ENCODE results near the gene TMEM250. TPM values are rescaled to one million over a fixed set of nuclear protein-coding genes. Genes with fewer than 3 reads are reported as not detected.

Gene TMEM250
- total RNA-seq, 2 experiments from 2014 or later, result 24.4 to 25.9 TPM

DNA sequence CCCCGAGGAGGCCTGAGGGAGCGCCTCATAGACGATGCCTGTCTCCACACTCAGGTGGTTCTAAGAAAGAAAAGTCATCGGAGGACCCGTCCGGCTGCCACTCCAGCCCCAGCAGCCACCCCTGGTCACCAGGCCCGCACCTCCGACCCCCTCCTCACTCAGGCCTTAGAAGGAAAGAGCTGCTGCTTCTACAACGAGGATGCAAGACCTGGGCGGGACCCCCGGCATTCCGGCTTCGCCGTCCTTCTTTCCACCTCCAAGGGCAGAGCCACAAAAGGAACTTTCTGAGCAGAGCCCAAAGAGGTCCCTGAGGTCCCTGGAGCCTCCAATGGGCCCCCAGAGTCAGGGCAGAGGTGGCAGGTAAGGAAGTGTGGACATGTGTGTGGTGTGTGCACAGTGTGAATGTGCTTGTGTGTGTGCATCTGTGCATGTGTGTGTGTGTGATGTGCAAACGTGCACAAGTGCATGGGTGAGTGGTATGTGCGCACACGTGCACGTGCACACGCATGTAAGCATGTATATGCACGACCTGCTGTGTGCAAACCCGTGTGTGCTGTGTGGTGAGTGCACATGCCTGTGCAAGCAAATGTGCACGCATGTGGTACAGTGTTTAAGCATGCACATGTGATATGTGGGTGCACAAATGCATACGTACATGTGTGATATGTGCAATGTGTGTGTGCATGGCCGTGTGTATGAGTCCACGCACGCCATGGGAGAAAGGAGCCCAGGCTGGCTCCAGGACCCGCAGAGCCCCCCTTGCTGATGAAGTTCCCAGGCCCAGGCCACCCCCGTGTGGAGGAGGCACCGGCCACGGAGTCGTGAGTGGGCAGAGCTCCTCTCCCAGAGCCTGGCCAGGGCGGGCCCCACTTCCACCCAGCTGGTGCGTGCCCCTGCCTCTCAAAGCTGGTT lies 27.7 kb upstream of the TMEM250 start:
- ChIA-PET POLR2A (no interaction called here), CTCF (no interaction called here)
- H3K36me3 Mint-ChIP-seq (ENCODE audit: low read depth), result no peaks in the 10 kb centered on the region
- ATAC-seq (no peak), DNase-seq (no peak)
- H3K27me3 Mint-ChIP-seq, result peaks cover 7% of the 10 kb centered on the region
- H3K4me1 Mint-ChIP-seq (ENCODE audit: low read depth), result no peaks in the 10 kb centered on the region
- TF ChIP-seq, protein P1, sequence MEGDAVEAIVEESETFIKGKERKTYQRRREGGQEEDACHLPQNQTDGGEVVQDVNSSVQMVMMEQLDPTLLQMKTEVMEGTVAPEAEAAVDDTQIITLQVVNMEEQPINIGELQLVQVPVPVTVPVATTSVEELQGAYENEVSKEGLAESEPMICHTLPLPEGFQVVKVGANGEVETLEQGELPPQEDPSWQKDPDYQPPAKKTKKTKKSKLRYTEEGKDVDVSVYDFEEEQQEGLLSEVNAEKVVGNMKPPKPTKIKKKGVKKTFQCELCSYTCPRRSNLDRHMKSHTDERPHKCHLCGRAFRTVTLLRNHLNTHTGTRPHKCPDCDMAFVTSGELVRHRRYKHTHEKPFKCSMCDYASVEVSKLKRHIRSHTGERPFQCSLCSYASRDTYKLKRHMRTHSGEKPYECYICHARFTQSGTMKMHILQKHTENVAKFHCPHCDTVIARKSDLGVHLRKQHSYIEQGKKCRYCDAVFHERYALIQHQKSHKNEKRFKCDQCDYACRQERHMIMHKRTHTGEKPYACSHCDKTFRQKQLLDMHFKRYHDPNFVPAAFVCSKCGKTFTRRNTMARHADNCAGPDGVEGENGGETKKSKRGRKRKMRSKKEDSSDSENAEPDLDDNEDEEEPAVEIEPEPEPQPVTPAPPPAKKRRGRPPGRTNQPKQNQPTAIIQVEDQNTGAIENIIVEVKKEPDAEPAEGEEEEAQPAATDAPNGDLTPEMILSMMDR (IDR thresholded peaks at IDR 0.05), result no peak
- intact Hi-C loops (cut with micrococcal nuclease), result no loop called here
- H3K27ac Mint-ChIP-seq, result no peak overlapping the region
- H3K4me3 Mint-ChIP-seq, result no peak overlapping the region
- H3K9me3 Mint-ChIP-seq, result no peaks in the 10 kb centered on the region

DNA sequence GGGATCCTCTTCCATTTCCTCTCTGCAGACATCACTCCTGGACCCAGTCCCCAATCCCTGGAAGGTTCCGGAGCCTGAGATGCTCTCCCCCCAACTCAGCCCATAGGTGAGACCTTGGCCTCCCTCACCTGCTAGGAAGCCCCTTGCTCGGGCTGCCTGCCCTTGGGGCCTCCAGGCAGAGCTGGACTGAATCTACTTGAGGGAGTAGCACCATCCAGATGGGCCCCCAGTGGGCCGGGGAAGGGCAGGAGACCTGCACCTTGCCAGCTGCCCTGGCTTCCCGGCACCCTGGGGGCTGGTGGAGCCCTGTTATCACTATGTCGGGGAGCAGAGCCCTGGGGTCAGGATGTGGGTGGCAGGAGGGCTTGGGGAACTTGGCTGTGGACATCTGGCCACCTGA lies 26.9 kb upstream of the TMEM250 start:
- no peaks in the 10 kb centered on the region for H3K4me1 Mint-ChIP-seq (ENCODE audit: low read depth)
- peaks cover 7% of the 10 kb centered on the region for H3K27me3 Mint-ChIP-seq
- H3K4me3 Mint-ChIP-seq, result no peak overlapping the region
- no peak for ATAC-seq
- TF ChIP-seq, protein P1 (IDR thresholded peaks at IDR 0.05), result no peak
- intact Hi-C loops (cut with micrococcal nuclease), result no loop called here
- no peak for DNase-seq
- ChIA-PET CTCF (no interaction called here), POLR2A (no interaction called here)
- H3K36me3 Mint-ChIP-seq (ENCODE audit: low read depth), result no peaks in the 10 kb centered on the region
- no peaks in the 10 kb centered on the region for H3K9me3 Mint-ChIP-seq
- H3K27ac Mint-ChIP-seq, result no peak overlapping the region

DNA sequence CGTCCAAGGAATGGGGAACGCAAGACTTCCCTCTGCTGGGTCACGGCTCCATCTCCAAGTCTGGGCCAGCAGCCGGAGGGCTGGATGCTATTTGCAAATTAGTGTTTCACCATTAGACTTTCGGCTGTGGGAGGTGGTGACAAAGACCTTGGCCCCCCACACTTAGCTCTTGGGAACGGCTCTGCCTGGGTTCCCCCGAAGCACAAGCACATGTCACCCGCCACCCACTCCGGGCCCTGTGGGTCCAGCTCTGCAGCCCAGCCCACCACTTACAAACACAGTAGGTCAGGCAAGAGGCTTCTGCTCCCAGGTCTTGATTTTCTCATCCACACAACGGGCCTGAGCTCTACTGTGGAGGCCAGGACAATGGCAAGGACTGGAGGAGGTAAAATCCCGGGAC lies 25.8 kb upstream of the TMEM250 start:
- H3K4me3 Mint-ChIP-seq, result no peak overlapping the region
- ChIA-PET POLR2A (no interaction called here), CTCF (no interaction called here)
- H3K27ac Mint-ChIP-seq, result no peak overlapping the region
- no peak for ATAC-seq
- DNase-seq, result no peak
- intact Hi-C loops (cut with micrococcal nuclease), result no loop called here
- H3K36me3 Mint-ChIP-seq (ENCODE audit: low read depth), result no peaks in the 10 kb centered on the region
- peaks cover 7% of the 10 kb centered on the region for H3K27me3 Mint-ChIP-seq
- no peaks in the 10 kb centered on the region for H3K4me1 Mint-ChIP-seq (ENCODE audit: low read depth)
- H3K9me3 Mint-ChIP-seq, result no peaks in the 10 kb centered on the region
- TF ChIP-seq, protein P1 (IDR thresholded peaks at IDR 0.05), result no peak

DNA sequence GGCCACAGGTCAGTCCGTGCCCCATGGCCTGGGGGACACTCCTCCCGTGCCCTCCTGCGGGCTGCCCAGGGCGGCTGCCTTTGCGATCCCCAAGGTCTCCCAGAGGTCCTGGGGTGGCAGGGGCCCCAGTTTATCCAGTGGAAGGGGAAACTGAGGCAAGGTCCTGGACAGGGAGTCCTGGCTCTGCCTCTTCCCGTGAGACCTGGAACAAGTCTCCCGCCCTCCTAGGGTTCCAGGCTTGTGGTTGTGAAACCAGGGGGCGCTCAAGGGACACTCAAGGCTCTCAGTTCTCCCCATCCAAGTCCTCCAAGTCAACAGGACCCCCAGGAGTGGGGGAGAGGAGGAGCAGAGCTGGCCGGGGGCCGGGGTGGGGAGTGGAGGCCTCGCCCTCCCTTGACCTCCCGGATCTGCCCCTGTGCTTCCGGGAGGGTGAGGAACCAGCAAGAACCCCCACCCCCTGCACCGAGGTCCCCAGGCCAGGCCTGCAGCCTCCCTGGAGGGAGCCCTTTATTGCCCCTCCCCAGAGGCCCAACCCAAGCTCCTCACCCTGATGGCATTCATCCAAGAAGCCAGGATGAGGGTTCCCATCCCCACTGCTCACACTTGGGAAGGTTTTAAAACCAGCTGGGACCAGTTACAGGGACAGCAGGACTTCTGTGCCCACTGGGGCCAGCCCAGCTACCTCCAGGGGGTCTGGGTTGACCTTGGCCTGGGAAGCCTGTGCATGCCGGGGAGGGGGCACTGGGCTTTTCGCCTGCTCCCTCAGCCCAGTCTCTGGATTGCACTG lies 24.7 kb upstream of the TMEM250 start:
- ChIA-PET POLR2A (no interaction called here), CTCF (no interaction called here)
- intact Hi-C loops (cut with micrococcal nuclease), result no loop called here
- DNase-seq (peak; percentile 37), ATAC-seq (no peak)
- Mint-ChIP-seq H3K36me3 (ENCODE audit: low read depth) (no peaks in the 10 kb centered on the region), H3K4me1 (ENCODE audit: low read depth) (no peaks in the 10 kb centered on the region), H3K9me3 (no peaks in the 10 kb centered on the region), H3K4me3 (no peak overlapping the region), H3K27ac (no peak overlapping the region), H3K27me3 (peaks cover 10% of the 10 kb centered on the region)
- TF ChIP-seq, protein P1 (IDR thresholded peaks at IDR 0.05), result no peak

DNA sequence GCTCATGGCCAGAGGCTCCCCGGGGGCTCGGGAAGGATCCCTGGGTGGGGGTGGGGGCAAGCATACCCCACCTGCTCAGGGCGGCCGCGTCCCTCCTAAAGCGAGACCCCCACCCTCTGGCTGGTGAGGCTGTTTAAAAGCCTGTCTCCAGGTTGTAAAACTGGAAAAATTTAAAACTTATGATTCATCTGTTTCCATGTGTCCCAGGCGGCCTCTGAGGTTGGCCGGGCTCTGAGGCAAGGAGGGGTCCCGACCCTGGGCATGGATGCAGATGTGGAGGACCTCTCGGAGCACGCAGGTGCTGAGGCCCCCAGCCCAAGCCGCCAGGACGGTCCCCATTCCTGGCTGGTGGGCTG lies 24.2 kb upstream of the TMEM250 start:
- Mint-ChIP-seq H3K4me1 (ENCODE audit: low read depth) (no peaks in the 10 kb centered on the region), H3K36me3 (ENCODE audit: low read depth) (no peaks in the 10 kb centered on the region), H3K27ac (no peak overlapping the region), H3K9me3 (no peaks in the 10 kb centered on the region), H3K27me3 (peaks cover 10% of the 10 kb centered on the region), H3K4me3 (no peak overlapping the region)
- no peak for DNase-seq
- intact Hi-C loops (cut with micrococcal nuclease), result no loop called here
- ChIA-PET CTCF (no interaction called here), POLR2A (no interaction called here)
- TF ChIP-seq, protein P1 (IDR thresholded peaks at IDR 0.05), result no peak
- ATAC-seq, result no peak
